Liver (tissue), 9 donors: ENCODE data around the gene PLPP4. TPM values are rescaled to one million over a fixed set of nuclear protein-coding genes. Genes with fewer than 3 reads are reported as not detected.

Experiments
- DNase-seq: peaks from one replicate; pipeline ENCODE4 v3.0.0-alpha.2; 2017; ENCODE audit warnings: low spot score
- H3K27ac ChIP-seq, 2 donors: one replicate each; pipeline ENCODE4 v1.7.0; 2013; ENCODE audit warnings: inconsistent platforms in 2 of 2, low read length in 2 of 2, control low read depth in 1 of 2, low read depth in 1 of 2, mild to moderate bottlenecking in 1 of 2
- H3K27me3 ChIP-seq, 4 donors: one replicate each; pipeline versions ENCODE4 v1.6.1 to v1.7.0; 2013; ENCODE audit warnings: low read length in 3 of 4, inconsistent platforms in 1 of 4, mild to moderate bottlenecking in 1 of 4, moderate library complexity in 1 of 4; ENCODE audit not compliant: control insufficient read depth in 4 of 4, insufficient read depth in 4 of 4
- H3K36me3 ChIP-seq, 4 donors: one replicate each; pipeline versions ENCODE4 v1.6.1 to v1.7.0; 2013; ENCODE audit warnings: low read length in 3 of 4, mild to moderate bottlenecking in 3 of 4, low read depth in 1 of 4, moderate library complexity in 1 of 4; ENCODE audit not compliant: control insufficient read depth in 4 of 4, insufficient read depth in 3 of 4
- H3K4me1 ChIP-seq, 4 donors: one replicate each; pipeline versions ENCODE4 v1.6.1 to v1.7.0; 2013; ENCODE audit warnings: low read length in 3 of 4, mild to moderate bottlenecking in 3 of 4, moderate library complexity in 1 of 4; ENCODE audit not compliant: control insufficient read depth in 4 of 4, insufficient read depth in 4 of 4
- H3K4me3 ChIP-seq, 3 donors: one replicate each; pipeline versions ENCODE4 v1.6.1 to v1.7.0; 2013; ENCODE audit warnings: low read length in 3 of 3, control low read depth in 1 of 3, low read depth in 1 of 3, mild to moderate bottlenecking in 1 of 3
- H3K9ac ChIP-seq, 2 donors: one replicate each; pipeline ENCODE4 v1.7.0; 2013; ENCODE audit warnings: low read length in 2 of 2, mild to moderate bottlenecking in 2 of 2, moderate library complexity in 2 of 2, control low read depth in 1 of 2, low read depth in 1 of 2
- H3K9me3 ChIP-seq, 4 donors: one replicate each; pipeline versions ENCODE4 v1.6.1 to v1.7.0; 2013; ENCODE audit warnings: low read length in 3 of 4; ENCODE audit not compliant: control insufficient read depth in 4 of 4
- ATF3 ChIP-seq: IDR thresholded peaks from 2 replicates; pipeline ENCODE4 v1.6.1; 2016; ENCODE audit warnings: antibody characterized with exemption
- CTCF ChIP-seq: fragments of 150-350 bp; IDR thresholded peaks from 2 replicates; pipeline ENCODE4 v1.5.1; 2017; ENCODE audit warnings: improper control_type of control experiment, low read depth, low read length; ENCODE audit not compliant: missing input control
- EGR1 ChIP-seq, 2 donors: IDR thresholded peaks; 2 replicates each; pipeline ENCODE4 v1.6.1; 2016 to 2018; ENCODE audit warnings: antibody characterized with exemption in 2 of 2, low read depth in 2 of 2
- FOXA1 ChIP-seq: IDR thresholded peaks from 2 replicates; pipeline ENCODE4 v1.6.1; 2016; ENCODE audit warnings: antibody characterized with exemption
- FOXA2 ChIP-seq: IDR thresholded peaks from 2 replicates; pipeline ENCODE4 v1.6.1; 2016; ENCODE audit warnings: antibody characterized with exemption
- GABPA ChIP-seq, 2 donors: IDR thresholded peaks in 1 of 2; conservative IDR thresholded peaks in 1 of 2; 2 replicates each; pipeline ENCODE4 v1.6.1; 2016; ENCODE audit warnings: antibody characterized with exemption in 2 of 2, mild to moderate bottlenecking in 1 of 2, moderate library complexity in 1 of 2
- HNF4A ChIP-seq, 2 donors: conservative IDR thresholded peaks; 2 replicates each; pipeline ENCODE4 v1.6.1; 2016; ENCODE audit warnings: antibody characterized with exemption in 2 of 2, mild to moderate bottlenecking in 2 of 2
- HNF4G ChIP-seq: IDR thresholded peaks from 2 replicates; pipeline ENCODE4 v1.6.1; 2016; ENCODE audit warnings: antibody characterized with exemption
- JUND ChIP-seq, 2 donors: IDR thresholded peaks; 2 replicates each; pipeline ENCODE4 v1.6.1; 2016; ENCODE audit warnings: antibody characterized with exemption in 2 of 2
- MAX ChIP-seq: IDR thresholded peaks from 2 replicates; pipeline ENCODE4 v1.6.1; 2016; ENCODE audit warnings: antibody characterized with exemption
- NR2F2 ChIP-seq: IDR thresholded peaks from 2 replicates; pipeline ENCODE4 v1.6.1; 2016; ENCODE audit warnings: antibody characterized with exemption
- RAD21 ChIP-seq, 2 donors: IDR thresholded peaks; 2 replicates each; pipeline ENCODE4 v1.6.1; 2016; ENCODE audit warnings: antibody characterized with exemption in 2 of 2, mild to moderate bottlenecking in 2 of 2
- REST ChIP-seq: IDR thresholded peaks from 2 replicates; pipeline ENCODE4 v1.6.1; 2016; ENCODE audit warnings: antibody characterized with exemption, mild to moderate bottlenecking
- RXRA ChIP-seq, 2 donors: IDR thresholded peaks; 2 replicates each; pipeline ENCODE4 v1.6.1; 2017 to 2018; ENCODE audit warnings: antibody characterized with exemption in 2 of 2, mild to moderate bottlenecking in 1 of 2
- SP1 ChIP-seq: IDR thresholded peaks from 2 replicates; pipeline ENCODE4 v1.6.1; 2018; ENCODE audit warnings: antibody characterized with exemption, mild to moderate bottlenecking
- TAF1 ChIP-seq: conservative IDR thresholded peaks from 2 replicates; pipeline ENCODE4 v1.6.1; 2016; ENCODE audit warnings: antibody characterized with exemption, mild to moderate bottlenecking
- YY1 ChIP-seq: IDR thresholded peaks from 2 replicates; pipeline ENCODE4 v1.6.1; 2016; ENCODE audit warnings: antibody characterized with exemption, mild to moderate bottlenecking
- ZBTB33 ChIP-seq: IDR thresholded peaks from 2 replicates; pipeline ENCODE4 v1.6.1; 2016; ENCODE audit warnings: antibody characterized with exemption
- WGBS: extraction: QIAGEN DNeasy Blood & Tissue Kit; methylation state at CpG from one replicate; pipeline ENCODE4 v1.1.7; 2013; 5-methylcytosine and 5-hydroxymethylcytosine counted together
- polyA plus RNA-seq, 2 donors: library from polyadenylated mRNA; stranded (reverse) in 1 of 2; unstranded in 1 of 2; fragments of 200-250 nt in 1 of 2; fragments of >200 nt in 1 of 2; fragmentation: Nextera tagmentation in 1 of 2; extraction: Ambion mirVana in 1 of 2; gene quantifications; one replicate each; pipeline versions ENCODE4 v1.2.1 to v1.2.3, GENCODE V29; 2013 to 2015
- total RNA-seq, 2 donors: library from RNA; depleted of rRNA; stranded (reverse); fragments of >200 nt; gene quantifications; one replicate each; pipeline ENCODE4 v1.2.3, GENCODE V29; 2014
- donor health status: healthy.
- donor health status: healthy.
- donor health status: healthy.
- donor health status: healthy.
- donor health status: healthy.

The PLPP4 gene
- total and polyA plus RNA-seq, 4 donors = 0.14 to 2.8 (median 0.93) TPM

- H3K27ac ChIP-seq = no peak overlapping the region
- H3K4me3 ChIP-seq = no peak overlapping the region
- H3K9me3 ChIP-seq = peaks cover 0 to 3% (median under 1%) of the 10 kb centered on the region in 4 donors
- no peaks in the 10 kb centered on the region for H3K4me1 ChIP-seq
- H3K36me3 ChIP-seq = no peaks in the 10 kb centered on the region
- TF ChIP-seq HNF4G (no peak), FOXA2 (no peak), HNF4A (conservative IDR thresholded peaks at IDR 0.05) (no peak)
- DNase-seq = peak; percentile 17
- peaks cover 0 to 5% (median 0%) of the 10 kb centered on the region in 4 donors for H3K27me3 ChIP-seq
- WGBS = 80% methylated on average over 3 of the region's 3 CpGs
- no peak overlapping the region for H3K9ac ChIP-seq
Observed at GRCh38 chr10:120483006-120483405, 26.0 kb downstream of the PLPP4 start.

GRCh38 chr10:120483651-120484301 lies 26.7 kb downstream of the PLPP4 start:
- Histone ChIP-seq H3K9ac (no peak overlapping the region), H3K27me3 (peaks cover 0 to 5% (median 0%) of the 10 kb centered on the region in 4 donors), H3K9me3 (peaks cover 0 to 3% (median under 1%) of the 10 kb centered on the region in 4 donors), H3K4me3 (no peak overlapping the region), H3K27ac (no peak overlapping the region), H3K4me1 (no peaks in the 10 kb centered on the region), H3K36me3 (no peaks in the 10 kb centered on the region)
- peak; percentile 1 for DNase-seq
- no peak for TF ChIP-seq REST
- TF ChIP-seq HNF4A (conservative IDR thresholded peaks at IDR 0.05) = no peak
- TF ChIP-seq GABPA (IDR thresholded peaks at IDR 0.05 in 1 of 2, conservative IDR thresholded peaks at IDR 0.05 in 1 of 2) = no peak
- no peak for TF ChIP-seq ATF3
- no peak for TF ChIP-seq SP1
- TF ChIP-seq HNF4G = no peak
- TF ChIP-seq TAF1 = no peak
- no peak for TF ChIP-seq NR2F2
- TF ChIP-seq EGR1 (IDR thresholded peaks at IDR 0.05; ENCODE audit: low read depth in 2 of 2) = no peak
- TF ChIP-seq RXRA (IDR thresholded peaks at IDR 0.05) = no peak
- TF ChIP-seq RAD21 (IDR thresholded peaks at IDR 0.05) = no peak
- TF ChIP-seq MAX = no peak
- TF ChIP-seq FOXA2 = no peak
- TF ChIP-seq ZBTB33 = no peak
- TF ChIP-seq YY1 = no peak
- no peak for TF ChIP-seq CTCF
- no peak for TF ChIP-seq FOXA1
- no peak for TF ChIP-seq JUND (IDR thresholded peaks at IDR 0.05)
- WGBS = 70% methylated on average over 2 of the region's 2 CpGs
